ENCODE measurements around the gene OR52I1.

OR52I1 gene

DNA sequence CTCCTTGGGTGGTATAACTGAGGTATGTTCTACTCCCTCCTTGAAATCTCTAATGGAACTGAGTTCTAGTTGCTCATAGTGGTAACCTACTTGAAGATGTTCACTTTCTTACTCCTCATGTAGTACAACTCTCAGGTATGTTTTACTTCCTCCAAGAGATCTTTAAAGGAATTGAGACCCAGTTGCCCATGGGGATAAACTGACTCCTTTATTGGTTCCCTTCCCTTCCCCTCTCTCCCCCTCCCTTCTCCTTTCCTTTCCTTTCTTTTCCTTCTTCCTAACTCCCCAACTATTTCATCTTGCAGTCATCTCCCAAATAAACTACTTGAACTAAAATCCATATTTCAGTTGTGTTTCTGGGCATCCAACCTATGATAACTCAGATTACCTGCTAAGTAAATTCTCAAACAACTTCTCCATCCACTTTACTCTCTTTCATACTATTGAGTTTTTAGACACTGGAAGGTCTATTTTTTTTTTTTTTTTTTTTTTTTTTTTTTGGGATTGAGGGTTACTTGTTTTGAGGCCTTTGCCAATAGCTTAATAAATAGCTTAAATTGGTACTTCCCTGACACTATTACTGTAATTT is 22.1 kb downstream of the OR52I1 start:
- no peak for DNase-seq

DNA sequence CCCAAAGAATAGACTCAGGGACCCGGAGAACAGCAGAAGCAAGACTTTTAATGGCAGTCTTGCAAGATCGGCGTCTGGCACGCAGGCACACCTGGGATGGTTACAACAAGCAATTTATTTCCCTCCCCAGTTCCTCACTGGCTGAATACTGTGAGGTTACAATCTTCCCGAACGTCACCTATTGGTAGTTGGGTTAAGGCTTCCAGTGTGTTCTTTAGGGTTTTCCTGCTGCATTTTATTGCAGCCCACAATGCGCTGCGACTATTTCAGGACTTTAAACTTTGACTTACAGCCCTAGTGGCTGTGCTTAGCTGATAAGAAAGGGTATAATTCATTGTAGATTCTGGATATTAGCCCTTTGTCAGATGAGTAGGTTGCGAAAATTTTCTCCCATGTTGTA is 25.7 kb downstream of the OR52I1 start:
- no peak for DNase-seq

DNA sequence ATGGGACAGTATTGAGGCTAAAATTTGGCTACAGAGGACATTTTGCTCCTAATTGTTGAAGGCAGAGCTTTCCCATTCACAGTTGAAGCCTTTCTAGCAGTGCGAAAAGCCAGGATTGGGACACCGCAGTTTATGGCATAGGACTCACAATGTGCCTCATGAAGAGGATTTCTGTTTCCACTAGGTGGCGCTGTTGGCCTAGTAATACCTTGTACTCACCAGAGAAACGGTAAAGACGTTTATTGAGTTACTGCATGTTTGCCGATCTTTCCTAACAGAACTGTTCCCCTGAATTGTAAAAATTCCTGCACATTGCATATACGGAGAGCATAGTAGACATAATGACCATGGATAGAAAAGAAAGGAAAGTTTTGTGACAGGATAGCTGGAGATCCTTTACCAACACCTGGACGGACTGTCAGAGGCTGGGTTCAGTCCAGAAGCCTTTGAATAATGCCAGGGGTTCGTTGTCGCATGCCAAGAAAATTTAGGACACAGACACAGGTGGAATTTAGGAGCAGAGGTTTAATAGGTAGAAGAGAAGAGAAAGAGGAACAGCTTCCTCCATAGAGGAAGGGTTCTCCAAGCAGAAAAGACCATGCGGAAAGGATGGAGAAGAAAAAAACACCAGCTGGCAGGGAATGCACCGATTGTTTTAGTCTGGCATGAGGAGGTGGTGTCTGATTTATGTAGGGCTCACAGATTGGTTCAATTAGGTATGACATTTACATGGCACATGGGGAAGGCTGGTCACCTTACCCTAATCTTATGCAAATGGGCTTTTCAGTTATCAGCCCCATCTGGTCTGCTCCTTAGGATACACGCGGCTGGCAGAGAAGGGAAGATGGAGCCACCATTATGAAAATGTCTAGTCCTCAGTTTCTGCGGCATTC is 32.6 kb downstream of the OR52I1 start:
- DNase-seq: peak; percentile 87

DNA sequence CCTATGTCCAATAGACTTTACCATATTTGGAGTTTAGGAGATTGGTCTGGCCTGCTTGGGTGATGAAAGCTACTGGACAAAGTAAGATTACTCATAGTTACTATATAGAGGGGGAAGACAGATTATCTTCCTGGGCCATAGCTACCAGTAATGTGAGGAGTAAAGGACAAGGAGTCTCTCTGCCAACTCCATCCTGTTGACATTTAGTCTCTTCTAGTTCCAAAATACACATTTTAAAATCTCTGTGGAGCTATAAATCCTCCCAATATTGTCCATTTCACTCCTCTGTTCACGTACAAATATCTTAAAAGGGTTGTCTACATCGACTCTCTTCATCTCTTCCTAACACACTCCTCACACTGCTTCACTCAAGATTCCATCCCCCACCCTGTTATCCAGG is 42.3 kb downstream of the OR52I1 start:
- DNase-seq: no peak

- DNase-seq: peak; percentile 88
Measured at GRCh38 chr11:4636962-4637661, 43.3 kb downstream of the OR52I1 start, which contains the start of gene OR51D1. Gene OR51D1 (plus strand): TSS chr11:4637477. CDS start chr11:4639791, 2,314 bp downstream.

GRCh38 chr11:4637662-4638047 is 43.8 kb downstream of the OR52I1 start:
- DNase-seq: no peak

DNA sequence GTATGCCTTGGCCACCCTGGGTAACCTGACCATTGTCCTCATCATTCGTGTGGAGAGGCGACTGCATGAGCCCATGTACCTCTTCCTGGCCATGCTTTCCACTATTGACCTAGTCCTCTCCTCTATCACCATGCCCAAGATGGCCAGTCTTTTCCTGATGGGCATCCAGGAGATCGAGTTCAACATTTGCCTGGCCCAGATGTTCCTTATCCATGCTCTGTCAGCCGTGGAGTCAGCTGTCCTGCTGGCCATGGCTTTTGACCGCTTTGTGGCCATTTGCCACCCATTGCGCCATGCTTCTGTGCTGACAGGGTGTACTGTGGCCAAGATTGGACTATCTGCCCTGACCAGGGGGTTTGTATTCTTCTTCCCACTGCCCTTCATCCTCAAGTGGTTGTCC is 46.1 kb downstream of the OR52I1 start:
- no peak for DNase-seq

- no peak for DNase-seq
Measured at GRCh38 chr11:4641501-4641900, 47.7 kb downstream of the OR52I1 start.

DNA sequence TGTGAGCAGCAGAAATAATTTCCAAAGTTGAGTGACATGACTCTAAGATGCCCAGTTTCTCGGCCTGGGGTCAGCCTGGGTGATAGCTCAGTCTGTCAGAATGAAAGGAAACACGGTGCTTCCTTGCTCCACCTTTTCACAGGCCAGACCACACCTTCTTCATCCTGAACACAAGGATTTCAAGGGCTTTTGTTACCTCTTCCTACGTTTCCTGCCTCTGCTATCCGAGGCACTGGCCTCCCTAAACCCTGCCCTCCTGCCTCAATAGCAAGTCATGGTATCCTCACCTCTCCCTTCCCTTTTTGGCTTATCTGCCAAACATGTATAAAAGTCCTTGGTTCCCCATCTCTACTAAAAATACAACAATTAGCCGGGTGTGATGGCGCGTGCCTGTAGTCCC is 48.2 kb downstream of the OR52I1 start:
- DNase-seq: no peak

DNA sequence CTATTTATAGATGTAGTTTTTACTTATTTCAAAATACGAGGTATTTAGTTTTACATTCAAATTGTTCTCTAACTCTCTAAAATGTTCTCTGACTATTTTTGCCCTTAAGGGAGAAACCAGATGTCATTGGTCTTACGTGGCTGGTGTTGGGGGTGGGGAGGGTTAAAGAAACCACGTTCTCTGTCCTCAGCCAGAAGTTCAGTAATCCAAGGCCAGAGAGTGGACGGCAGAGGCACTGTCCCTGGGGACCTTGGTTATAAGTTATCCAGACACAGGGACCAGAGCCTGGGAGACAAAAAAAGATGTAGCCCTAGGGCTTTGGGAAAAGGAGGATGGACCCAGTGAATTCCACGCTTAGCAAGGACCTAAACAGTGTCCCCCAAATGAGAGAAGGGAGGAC is 49.2 kb downstream of the OR52I1 start:
- DNase-seq: no peak

- no peak for DNase-seq
Measured at GRCh38 chr11:4643682-4644081, 49.8 kb downstream of the OR52I1 start, which contains the start of gene OR51E1. Gene OR51E1 (plus strand): TSS chr11:4643982. CDS start chr11:4652527, 8,545 bp downstream.

DNA sequence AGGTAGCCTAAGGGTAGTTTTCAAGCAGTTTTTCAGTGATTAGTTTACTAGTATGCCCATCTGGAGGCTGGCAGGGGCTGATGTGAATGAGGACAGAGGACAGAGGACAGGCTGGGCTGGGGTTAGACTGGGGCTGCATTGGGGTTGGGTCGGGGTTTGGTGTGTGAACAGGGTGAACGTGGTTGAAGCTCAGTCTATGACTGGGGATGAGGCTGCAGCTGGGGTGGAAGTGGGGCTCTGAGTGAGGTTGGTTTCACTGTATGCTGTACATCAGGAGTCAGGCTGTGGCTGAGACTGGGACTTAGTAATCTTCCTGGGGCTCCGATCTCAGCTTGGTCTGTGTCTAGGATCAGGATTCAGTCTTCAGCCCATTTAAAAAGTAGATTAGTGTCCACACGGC is 50.4 kb downstream of the OR52I1 start:
- no peak for DNase-seq

All from NCI-H146 (cell line).